ENCODE data around the gene GRK5. TPM values are rescaled to one million over a fixed set of nuclear protein-coding genes. Genes with fewer than 3 reads are reported as not detected.
A peak's percentile ranks its signal among the peaks of the same experiment; 100 is the strongest.

GRK5 gene
- total RNA-seq, 4 donors from 2014 or later, result 6.0 to 111 (median 9.5) TPM

DNA sequence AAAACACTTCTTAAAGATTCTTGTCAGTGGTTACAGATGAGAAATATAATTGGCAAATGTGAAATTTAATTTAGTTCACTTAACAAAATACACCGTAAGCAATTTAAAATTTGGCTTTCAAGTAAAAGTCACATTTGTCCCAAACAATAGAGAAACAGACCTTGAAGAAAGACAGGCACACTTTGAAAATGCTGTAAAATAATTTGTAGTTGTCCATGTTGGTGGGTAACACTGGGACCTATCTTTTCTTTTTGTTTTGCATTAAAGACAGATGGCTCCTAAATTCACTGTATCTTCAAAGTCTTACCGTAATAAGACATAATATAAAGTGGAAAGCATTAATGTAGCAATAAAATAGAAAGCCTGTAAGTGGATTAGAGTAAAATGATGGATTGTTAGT lies 3.3 kb downstream of the GRK5 start:
- Histone ChIP-seq H3K4me3 (no peak overlapping the region), H3K9me3 (no peaks in the 10 kb centered on the region), H3K4me1 (peaks cover 11 to 65% (median 38%) of the 10 kb centered on the region in 4 donors), H3K27me3 (peaks cover 9% of the 10 kb centered on the region), H3K27ac (peak overlapping the region; percentile 99 to 100 (median 100)), H3K36me3 (no peaks in the 10 kb centered on the region)
- in situ Hi-C loops (cut with MboI; ENCODE audit: low pct_ligation_motif_present in 1 of 4, low pct_unique_long_range_greater_than_20kb in 1 of 4, low sequenced_read_pairs in 3 of 4), result no loop called here
- DNase-seq, result no peak
- 74 to 80% methylated on average over 2 of the region's 2 CpGs for WGBS, 2 donors (ENCODE audit: low coverage in 1 of 2)
- TF ChIP-seq POLR2A (IDR thresholded peaks at IDR 0.05) (no peak), CTCF (IDR thresholded peaks at IDR 0.05) (no peak), EP300 (IDR thresholded peaks at IDR 0.05; ENCODE audit: low read depth) (no peak), POLR2AphosphoS5 (IDR thresholded peaks at IDR 0.05) (no peak)
- intact Hi-C loops (cut with DNase I; ENCODE audit: low total_unique reads), result loop anchor here (5.0 kb wide), 1 partner anchor 42 kb away; no protein-coding TSS in a partner anchor

GRCh38 chr10:119211176-119211575 lies 3.8 kb downstream of the GRK5 start:
- Histone ChIP-seq H3K9me3 (no peaks in the 10 kb centered on the region), H3K4me1 (peaks cover 6 to 60% (median 33%) of the 10 kb centered on the region in 4 donors), H3K27me3 (peaks cover 9% of the 10 kb centered on the region), H3K36me3 (no peaks in the 10 kb centered on the region), H3K4me3 (peak overlapping the region in 1 of 4 donors; percentile 1), H3K27ac (peak overlapping the region; percentile 99 to 100 (median 100))
- in situ Hi-C loops (cut with MboI; ENCODE audit: low pct_ligation_motif_present in 1 of 4, low pct_unique_long_range_greater_than_20kb in 1 of 4, low sequenced_read_pairs in 3 of 4), result no loop called here
- intact Hi-C loops (cut with DNase I; ENCODE audit: low total_unique reads), result loop anchor here (5.0 kb wide), 1 partner anchor 41 kb away; no protein-coding TSS in a partner anchor
- no peak for DNase-seq
- peak in 2 of 3 donors; percentile 29 to 44 for TF ChIP-seq POLR2AphosphoS5 (IDR thresholded peaks at IDR 0.05)
- TF ChIP-seq EP300 (IDR thresholded peaks at IDR 0.05; ENCODE audit: low read depth), result no peak
- 75 to 79% methylated on average over 3 of the region's 3 CpGs for WGBS, 2 donors (ENCODE audit: low coverage in 1 of 2)

DNA sequence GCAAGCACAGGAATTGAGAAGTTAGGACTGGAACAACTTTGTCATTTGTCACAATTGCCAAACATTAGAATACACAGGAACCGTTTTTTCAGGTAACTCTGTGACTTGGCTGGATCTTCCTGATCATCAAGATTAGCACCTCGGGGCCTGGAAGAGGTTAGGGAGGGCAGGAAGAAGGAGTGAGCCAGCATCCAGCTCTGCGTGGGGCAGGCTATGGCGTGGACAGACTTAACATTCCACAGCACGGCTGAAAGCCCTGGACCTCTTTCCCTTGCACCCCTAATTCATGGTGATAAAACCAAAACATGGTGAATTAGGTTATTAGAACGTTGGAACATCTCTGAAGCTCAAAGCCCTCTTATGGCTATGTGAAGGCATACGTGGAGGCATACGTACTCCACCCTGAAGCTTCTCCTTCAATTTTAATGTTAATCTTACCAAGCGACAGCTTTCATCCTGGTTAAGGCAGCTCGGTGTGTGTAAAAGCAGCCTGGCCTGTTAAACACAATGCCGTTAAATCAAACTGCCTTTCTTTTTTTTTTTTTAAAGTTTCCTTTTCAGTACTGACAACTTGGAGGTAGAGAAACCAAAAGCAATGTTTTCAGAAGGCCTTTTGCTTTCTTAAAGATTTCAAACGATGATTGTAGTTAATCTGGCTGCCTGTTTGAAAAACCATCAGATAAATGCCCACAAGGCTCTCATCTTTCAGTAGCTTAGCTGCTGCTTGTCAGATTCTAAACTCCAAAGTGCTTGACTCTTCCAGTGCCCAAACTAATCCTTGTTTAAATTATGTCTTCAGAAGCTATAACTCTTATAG lies 4.5 kb downstream of the GRK5 start:
- Histone ChIP-seq H3K27me3 (peaks cover 9% of the 10 kb centered on the region), H3K4me1 (peaks cover 3 to 56% (median 29%) of the 10 kb centered on the region in 4 donors), H3K36me3 (no peaks in the 10 kb centered on the region), H3K27ac (peak overlapping the region; percentile 99 to 100 (median 100)), H3K9me3 (no peaks in the 10 kb centered on the region), H3K4me3 (peak overlapping the region in 1 of 4 donors; percentile 1)
- no peak for TF ChIP-seq CTCF (IDR thresholded peaks at IDR 0.05)
- no peak for TF ChIP-seq POLR2A (IDR thresholded peaks at IDR 0.05)
- TF ChIP-seq EP300 (IDR thresholded peaks at IDR 0.05; ENCODE audit: low read depth), result no peak
- TF ChIP-seq POLR2AphosphoS5 (IDR thresholded peaks at IDR 0.05), result no peak
- WGBS, 2 donors (ENCODE audit: low coverage in 1 of 2), result 44 to 58% methylated on average over 5 to 12 of the region's 12 CpGs
- DNase-seq, result no peak
- intact Hi-C loops (cut with DNase I; ENCODE audit: low total_unique reads), result loop anchor here (5.0 kb wide), 1 partner anchor 40 kb away; no protein-coding TSS in a partner anchor
- in situ Hi-C loops (cut with MboI; ENCODE audit: low pct_ligation_motif_present in 1 of 4, low pct_unique_long_range_greater_than_20kb in 1 of 4, low sequenced_read_pairs in 3 of 4), result no loop called here

- Histone ChIP-seq H3K27ac (peak overlapping the region in 1 of 4 donors; percentile 12), H3K9me3 (no peaks in the 10 kb centered on the region), H3K27me3 (no peaks in the 10 kb centered on the region), H3K4me1 (peaks cover 0 to 45% (median 20%) of the 10 kb centered on the region in 4 donors), H3K36me3 (no peaks in the 10 kb centered on the region), H3K4me3 (no peak overlapping the region)
- DNase-seq, result no peak
- WGBS, 2 donors (ENCODE audit: low coverage in 1 of 2), result 91 to 100% methylated on average over 2 of the region's 2 CpGs
- TF ChIP-seq POLR2A (IDR thresholded peaks at IDR 0.05), result no peak
- no peak for TF ChIP-seq POLR2AphosphoS5 (IDR thresholded peaks at IDR 0.05)
- no peak for TF ChIP-seq EP300 (IDR thresholded peaks at IDR 0.05; ENCODE audit: low read depth)
- TF ChIP-seq CTCF (IDR thresholded peaks at IDR 0.05), result no peak
- in situ Hi-C loops (cut with MboI; ENCODE audit: low pct_ligation_motif_present in 1 of 4, low pct_unique_long_range_greater_than_20kb in 1 of 4, low sequenced_read_pairs in 3 of 4), result no loop called here
- intact Hi-C loops (cut with DNase I; ENCODE audit: low total_unique reads), result no loop called here
These were observed 8.0 kb downstream of the GRK5 start for GRCh38 chr10:119215371-119215770.
